ENCODE data around the gene CWH43.
"Not testable (repeated sequence)": the region's sequence is repeated elsewhere in the genome, so short reads cannot be mapped to it uniquely, and the experiment has no call there.

The CWH43 gene

GRCh38 chr4:49096215-49096614 lies 110.1 kb downstream of the CWH43 start:
- not testable (repeated sequence) for DNase-seq (ENCODE audit: low read depth in 2 of 2, low spot score in 1 of 2)

- DNase-seq (ENCODE audit: low read depth in 2 of 2, low spot score in 1 of 2), result not testable (repeated sequence)
Measured at GRCh38 chr4:49096627-49097026, 110.6 kb downstream of the CWH43 start.

DNA sequence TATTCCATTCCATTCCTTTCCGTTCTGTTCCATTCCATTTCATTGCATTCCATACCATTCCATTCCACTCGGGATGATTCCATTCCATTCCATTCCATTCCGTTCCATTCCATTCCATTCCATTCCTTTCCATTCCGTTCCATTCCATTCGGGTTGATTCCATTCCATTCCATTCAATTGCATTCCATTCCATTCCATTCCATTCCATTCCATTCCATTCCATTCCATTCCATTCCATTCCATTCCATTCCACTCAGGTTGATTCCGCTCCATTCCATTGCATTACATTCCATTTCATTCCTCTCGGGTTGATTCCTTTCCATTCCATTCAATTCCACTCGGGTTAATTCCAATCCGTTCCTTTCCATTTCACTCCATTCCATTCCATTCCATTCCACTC lies 111.0 kb downstream of the CWH43 start:
- DNase-seq (ENCODE audit: low read depth in 2 of 2, low spot score in 1 of 2), result not testable (repeated sequence)

GRCh38 chr4:49097505-49097904 lies 111.4 kb downstream of the CWH43 start:
- not testable (repeated sequence) for DNase-seq (ENCODE audit: low read depth in 2 of 2, low spot score in 1 of 2)

- not testable (repeated sequence) for DNase-seq (ENCODE audit: low read depth in 2 of 2, low spot score in 1 of 2)
Measured at GRCh38 chr4:49098034-49098759, 112.1 kb downstream of the CWH43 start.

DNA sequence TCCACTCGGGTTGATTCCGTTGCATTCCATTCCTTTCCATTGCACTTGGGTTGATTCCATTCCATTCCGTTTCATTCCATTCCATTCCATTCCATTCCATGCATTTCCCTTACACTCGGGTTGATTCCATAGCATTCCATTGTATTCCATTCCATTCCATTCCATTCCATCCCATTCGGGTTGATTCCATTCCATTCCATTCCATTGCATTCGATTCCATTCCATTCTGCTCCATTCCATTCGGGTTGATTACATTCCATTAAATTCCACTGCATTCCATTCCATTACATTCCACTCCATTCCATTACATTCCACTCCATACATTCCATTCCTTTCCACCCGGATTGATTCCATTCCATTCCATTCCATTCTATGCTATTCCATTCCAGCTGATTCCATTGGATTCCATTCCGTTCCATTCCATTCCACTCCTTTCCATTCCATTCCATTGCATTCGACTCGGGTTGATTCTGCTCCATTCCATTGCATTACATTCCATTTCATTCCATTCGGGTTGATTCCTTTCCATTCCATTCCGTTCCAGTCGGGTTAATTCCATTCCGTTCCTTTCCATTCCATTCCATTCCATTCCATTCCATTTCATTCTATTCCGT lies 113.9 kb downstream of the CWH43 start:
- not testable (repeated sequence) for DNase-seq (ENCODE audit: low read depth in 2 of 2, low spot score in 1 of 2)

GRCh38 chr4:49102344-49102898 lies 116.3 kb downstream of the CWH43 start:
- DNase-seq (ENCODE audit: low read depth in 2 of 2, low spot score in 1 of 2), result not testable (repeated sequence)

DNA sequence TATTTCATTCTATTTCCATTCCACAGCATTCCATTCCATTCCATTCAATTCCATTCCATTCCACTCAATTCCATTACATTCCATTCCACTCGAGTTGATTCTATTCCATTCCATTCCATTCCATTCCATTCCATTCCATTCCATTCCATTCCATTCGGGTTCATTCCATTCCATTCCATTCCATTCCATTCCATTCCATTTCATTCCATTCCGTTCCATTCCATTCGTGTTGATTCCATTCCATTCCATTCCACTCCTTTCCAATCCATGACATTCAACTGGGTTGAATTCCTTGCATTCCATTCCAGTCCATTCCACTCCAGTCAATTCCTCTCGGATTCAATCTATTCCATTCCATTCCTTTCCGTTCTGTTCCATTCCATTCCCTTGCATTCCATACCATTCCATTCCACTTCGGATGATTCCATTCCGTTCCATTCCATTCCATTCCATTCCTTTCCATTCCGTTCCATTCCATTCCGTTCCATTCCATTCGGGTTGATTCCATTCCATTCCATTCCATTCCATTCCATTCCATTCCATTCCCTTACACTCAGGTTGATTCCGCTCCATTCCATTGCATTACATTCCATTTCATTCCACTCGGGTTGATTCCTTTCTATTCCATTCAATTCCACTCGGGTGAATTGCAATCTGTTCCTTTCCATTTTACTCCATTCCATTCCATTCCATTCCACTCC lies 117.5 kb downstream of the CWH43 start:
- not testable (repeated sequence) for DNase-seq (ENCODE audit: low read depth in 2 of 2, low spot score in 1 of 2)

DNA sequence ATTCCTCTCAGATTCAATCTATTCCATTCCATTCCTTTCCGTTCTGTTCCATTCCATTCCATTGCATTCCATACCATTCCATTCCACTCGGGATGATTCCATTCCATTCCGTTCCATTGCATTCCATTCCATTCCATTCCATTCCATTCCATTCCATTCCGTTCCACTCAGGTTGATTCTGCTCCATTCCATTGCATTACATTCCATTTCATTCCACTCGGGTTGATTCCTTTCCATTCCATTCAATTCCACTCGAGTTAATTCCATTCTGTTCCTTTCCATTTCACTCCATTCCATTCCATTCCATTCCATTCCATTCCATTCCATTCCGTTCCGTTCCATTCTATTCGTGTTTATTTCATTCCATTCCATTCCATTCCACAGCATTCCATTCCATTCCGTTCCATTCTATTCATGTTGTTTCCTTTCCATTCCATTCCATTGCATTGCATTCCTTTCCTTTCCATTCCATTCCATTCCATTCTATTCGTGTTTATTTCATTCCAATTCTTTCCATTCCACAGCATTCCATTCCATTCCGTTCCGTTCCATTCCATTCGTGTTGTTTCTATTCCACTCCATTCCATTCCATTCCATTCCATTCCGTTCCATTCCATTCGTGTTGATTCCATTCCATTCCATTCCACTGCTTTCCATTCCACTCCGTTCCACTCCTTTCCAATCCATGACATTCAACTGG lies 118.3 kb downstream of the CWH43 start:
- DNase-seq (ENCODE audit: low read depth in 2 of 2, low spot score in 1 of 2), result not testable (repeated sequence)

GRCh38 chr4:49105248-49105904 lies 119.3 kb downstream of the CWH43 start:
- not testable (repeated sequence) for DNase-seq (ENCODE audit: low read depth in 2 of 2, low spot score in 1 of 2)

GRCh38 chr4:49107262-49107661 lies 121.2 kb downstream of the CWH43 start:
- not testable (repeated sequence) for DNase-seq (ENCODE audit: low read depth in 2 of 2, low spot score in 1 of 2)

- DNase-seq (ENCODE audit: low read depth in 2 of 2, low spot score in 1 of 2), result not testable (repeated sequence)
Measured at GRCh38 chr4:49108183-49108978, 122.3 kb downstream of the CWH43 start.

GRCh38 chr4:49109567-49110166 lies 123.6 kb downstream of the CWH43 start:
- DNase-seq (ENCODE audit: low read depth in 2 of 2, low spot score in 1 of 2), result not testable (repeated sequence)

DNA sequence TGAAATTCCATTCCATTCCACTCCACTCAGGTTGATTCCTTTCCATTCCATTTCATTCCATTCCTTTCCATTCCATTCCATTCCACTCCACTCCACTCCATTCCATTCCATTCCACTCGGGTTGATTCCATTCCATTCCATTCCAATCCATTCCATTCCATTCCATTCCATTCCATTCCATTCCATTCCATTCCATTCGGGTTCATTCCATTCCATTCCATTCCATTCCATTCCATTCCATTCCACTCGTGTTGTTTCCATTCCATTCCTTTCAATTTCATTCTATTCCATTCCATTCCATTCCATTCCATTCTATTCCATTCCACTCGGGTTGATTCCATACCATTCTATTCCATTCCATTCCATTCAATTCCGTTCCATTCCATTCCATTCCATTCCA lies 124.5 kb downstream of the CWH43 start:
- not testable (repeated sequence) for DNase-seq (ENCODE audit: low read depth in 2 of 2, low spot score in 1 of 2)
